Gastroesophageal sphincter (tissue), 3 donors: Measurements from ENCODE around the gene RGS11.

Experiments
- EP300 ChIP-seq: sonication (generic); formaldehyde crosslinking; IDR thresholded peaks from one replicate; pipeline ENCODE4 v1.6.1; 2017; ENCODE audit warnings: antibody characterized with exemption, mild to moderate bottlenecking
- POLR2A ChIP-seq, 2 donors: fragments of 450-650 bp; IDR thresholded peaks; one replicate each; pipeline ENCODE4 v1.6.1; 2017; ENCODE audit warnings: antibody characterized with exemption in 2 of 2, mild to moderate bottlenecking in 2 of 2, moderate library complexity in 1 of 2
- POLR2AphosphoS5 ChIP-seq: sonication (generic); formaldehyde crosslinking; IDR thresholded peaks from one replicate; pipeline ENCODE4 v1.6.1; 2017; ENCODE audit warnings: antibody characterized with exemption
- TF ChIP-seq, protein P1 (sequence below), 4 experiments: fragments of 200-600 bp in 2 of 4; fragments of 450-650 bp in 2 of 4; sonication (generic) in 1 of 4; IDR thresholded peaks; one replicate each; pipeline ENCODE4 v1.5.1; 2017 to 2019; ENCODE audit warnings: antibody characterized with exemption in 4 of 4, mild to moderate bottlenecking in 2 of 4, moderate library complexity in 2 of 4

DNA sequence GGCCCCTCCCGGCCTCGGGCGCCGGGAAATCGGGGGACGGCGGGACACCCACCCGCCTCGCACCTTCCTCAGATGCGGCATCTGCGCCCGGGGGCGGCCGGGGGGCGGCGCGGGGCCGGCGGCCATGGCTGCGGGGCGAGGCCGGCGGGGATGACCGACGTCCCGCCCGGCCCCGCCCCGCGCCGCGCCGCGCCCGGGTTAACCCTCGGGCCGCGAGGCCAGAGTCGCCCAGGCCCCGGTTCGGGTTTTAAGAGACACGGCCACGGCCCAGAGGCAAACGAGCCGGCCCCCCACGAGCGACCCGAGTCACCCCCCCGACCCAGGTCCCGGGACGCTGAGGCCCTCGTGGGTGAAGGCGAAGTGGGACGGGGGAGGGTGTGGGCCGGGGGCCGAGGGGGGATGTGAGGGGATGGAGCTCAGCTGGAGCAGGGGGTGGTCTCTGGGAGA is at the start of gene RGS11:
- TF ChIP-seq POLR2AphosphoS5 (no peak), POLR2A (IDR thresholded peaks at IDR 0.05) (no peak), EP300 (no peak)
- TF ChIP-seq, protein P1, sequence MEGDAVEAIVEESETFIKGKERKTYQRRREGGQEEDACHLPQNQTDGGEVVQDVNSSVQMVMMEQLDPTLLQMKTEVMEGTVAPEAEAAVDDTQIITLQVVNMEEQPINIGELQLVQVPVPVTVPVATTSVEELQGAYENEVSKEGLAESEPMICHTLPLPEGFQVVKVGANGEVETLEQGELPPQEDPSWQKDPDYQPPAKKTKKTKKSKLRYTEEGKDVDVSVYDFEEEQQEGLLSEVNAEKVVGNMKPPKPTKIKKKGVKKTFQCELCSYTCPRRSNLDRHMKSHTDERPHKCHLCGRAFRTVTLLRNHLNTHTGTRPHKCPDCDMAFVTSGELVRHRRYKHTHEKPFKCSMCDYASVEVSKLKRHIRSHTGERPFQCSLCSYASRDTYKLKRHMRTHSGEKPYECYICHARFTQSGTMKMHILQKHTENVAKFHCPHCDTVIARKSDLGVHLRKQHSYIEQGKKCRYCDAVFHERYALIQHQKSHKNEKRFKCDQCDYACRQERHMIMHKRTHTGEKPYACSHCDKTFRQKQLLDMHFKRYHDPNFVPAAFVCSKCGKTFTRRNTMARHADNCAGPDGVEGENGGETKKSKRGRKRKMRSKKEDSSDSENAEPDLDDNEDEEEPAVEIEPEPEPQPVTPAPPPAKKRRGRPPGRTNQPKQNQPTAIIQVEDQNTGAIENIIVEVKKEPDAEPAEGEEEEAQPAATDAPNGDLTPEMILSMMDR (IDR thresholded peaks at IDR 0.05) = no peak
